GM12873 (cell line): ENCODE data around the gene KISS1R.

ENCODE experiments used
- TF ChIP-seq, protein P1 (sequence below): IDR thresholded peaks from 2 replicates; pipeline ENCODE4 v1.5.1; 2012; ENCODE audit warnings: low read depth, mild to moderate bottlenecking, moderate library complexity, low read length, control low read depth; ENCODE audit not compliant: insufficient read depth; ENCODE audit errors: missing control alignments

Gene KISS1R

DNA sequence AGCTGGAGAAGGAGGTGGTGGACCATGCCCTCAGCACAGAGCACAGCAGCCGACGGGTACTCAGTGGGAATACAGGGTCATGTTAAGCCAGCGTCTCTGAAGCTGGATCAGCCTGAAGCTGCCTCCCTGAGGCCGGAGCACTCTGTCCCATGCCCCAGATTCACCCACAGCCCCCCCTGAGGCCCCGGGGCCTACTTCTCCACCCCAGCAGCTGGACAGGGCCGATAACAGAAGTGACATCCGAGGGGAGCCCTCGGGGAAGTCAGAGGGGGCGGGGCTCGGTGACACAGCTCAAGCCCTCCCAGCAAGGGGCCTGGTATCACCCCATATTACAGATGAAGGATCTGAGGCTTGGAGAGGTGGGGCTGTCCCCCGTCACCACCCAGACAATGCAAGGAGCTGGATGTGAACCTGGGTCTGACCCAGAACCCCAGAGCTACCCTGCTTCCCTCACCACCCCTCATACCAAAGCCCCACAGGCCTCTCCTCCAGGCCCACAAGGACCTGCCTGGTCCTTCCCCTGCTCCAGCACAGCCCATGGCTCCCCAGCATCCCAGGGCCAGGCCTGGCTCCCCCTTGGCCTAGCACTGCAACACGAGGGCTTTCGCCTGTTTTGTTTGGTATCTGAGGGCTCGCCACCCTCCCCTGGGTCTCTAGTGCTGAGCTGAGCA lies 9.8 kb upstream of the KISS1R start:
- TF ChIP-seq, protein P1, sequence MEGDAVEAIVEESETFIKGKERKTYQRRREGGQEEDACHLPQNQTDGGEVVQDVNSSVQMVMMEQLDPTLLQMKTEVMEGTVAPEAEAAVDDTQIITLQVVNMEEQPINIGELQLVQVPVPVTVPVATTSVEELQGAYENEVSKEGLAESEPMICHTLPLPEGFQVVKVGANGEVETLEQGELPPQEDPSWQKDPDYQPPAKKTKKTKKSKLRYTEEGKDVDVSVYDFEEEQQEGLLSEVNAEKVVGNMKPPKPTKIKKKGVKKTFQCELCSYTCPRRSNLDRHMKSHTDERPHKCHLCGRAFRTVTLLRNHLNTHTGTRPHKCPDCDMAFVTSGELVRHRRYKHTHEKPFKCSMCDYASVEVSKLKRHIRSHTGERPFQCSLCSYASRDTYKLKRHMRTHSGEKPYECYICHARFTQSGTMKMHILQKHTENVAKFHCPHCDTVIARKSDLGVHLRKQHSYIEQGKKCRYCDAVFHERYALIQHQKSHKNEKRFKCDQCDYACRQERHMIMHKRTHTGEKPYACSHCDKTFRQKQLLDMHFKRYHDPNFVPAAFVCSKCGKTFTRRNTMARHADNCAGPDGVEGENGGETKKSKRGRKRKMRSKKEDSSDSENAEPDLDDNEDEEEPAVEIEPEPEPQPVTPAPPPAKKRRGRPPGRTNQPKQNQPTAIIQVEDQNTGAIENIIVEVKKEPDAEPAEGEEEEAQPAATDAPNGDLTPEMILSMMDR = no peak

DNA sequence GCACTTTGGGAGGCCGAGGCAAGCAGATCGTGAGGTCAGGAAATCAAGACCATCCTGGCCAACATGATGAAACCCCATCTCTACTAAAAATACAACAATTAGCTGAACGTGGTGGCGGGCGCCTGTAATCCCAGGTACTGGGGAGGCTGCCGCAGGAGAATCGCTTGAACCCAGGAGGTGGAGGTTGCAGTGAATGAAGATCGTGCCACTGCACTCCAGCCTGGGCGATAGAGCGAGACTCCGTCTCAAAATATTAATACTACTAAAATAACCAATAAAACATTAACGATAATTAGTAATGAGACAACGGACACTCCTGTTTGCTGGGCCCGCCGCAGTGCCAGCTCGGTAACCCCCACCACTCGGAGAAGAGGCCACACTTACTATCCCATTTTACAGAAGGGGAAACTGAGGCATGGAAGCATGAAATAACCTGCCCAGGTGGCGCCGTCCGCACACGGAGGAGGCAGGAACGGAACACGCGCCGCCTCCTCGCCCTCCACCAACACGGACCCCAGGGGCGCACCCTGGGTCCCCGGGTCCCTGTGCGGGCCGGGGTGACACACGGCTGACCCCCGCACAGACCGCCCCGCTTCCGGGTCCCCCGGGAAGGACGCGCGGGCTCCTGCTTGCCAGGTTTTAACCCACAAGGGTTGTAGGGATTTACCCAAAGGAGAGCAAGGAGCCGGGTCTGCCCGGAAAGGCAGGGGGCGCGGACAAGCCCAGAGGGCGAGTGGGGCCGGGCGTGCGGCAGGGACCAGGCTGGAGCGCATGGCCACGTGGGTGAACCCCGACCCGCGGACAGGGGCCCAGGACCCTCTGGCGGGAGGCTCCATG lies 5.7 kb upstream of the KISS1R start:
- TF ChIP-seq, protein P1 = no peak

DNA sequence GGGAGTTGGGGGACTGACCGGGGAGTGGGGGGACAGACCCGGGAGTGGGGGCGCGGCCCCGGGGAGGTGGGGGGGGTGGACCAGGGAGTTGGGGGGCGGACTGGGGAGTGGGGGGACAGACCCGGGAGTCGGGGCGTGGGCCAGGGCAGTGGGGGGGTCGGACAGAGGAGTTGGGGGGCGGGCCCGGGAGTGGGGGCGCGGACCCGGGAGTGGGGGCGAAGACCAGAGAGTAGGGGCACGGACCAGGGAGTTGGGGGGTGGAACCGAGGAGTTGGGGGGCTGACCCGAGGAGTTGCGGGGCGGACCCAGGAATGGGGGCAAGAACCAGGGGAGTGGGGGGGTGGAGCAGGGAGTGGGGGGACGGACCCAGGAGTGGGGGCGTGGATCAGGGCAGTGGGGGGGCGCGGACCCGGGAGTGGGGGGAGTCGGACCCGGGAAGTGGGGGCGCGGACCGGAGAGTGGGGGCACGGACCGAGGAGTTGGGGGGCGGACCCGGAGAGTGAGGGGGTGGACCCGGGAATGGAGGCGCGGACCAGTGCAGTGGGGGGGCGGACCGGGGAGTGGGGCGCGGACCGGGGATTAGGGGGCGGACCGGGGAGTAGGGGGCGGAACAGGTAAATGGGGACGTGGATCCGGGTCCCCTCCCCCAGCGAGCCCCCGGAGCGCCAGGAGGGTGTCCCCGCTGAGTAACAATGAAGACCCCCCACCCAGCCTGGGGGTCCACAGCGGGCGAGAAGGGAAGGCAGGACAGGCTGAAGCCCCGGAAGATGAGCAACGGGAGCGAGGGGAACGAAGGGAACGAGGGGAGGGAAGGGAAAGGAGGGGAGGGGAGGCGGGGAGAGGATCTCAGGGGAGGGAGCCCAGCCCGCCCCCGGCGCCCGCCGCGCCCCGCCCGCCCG lies 4.7 kb upstream of the KISS1R start:
- TF ChIP-seq, protein P1 = no peak

DNA sequence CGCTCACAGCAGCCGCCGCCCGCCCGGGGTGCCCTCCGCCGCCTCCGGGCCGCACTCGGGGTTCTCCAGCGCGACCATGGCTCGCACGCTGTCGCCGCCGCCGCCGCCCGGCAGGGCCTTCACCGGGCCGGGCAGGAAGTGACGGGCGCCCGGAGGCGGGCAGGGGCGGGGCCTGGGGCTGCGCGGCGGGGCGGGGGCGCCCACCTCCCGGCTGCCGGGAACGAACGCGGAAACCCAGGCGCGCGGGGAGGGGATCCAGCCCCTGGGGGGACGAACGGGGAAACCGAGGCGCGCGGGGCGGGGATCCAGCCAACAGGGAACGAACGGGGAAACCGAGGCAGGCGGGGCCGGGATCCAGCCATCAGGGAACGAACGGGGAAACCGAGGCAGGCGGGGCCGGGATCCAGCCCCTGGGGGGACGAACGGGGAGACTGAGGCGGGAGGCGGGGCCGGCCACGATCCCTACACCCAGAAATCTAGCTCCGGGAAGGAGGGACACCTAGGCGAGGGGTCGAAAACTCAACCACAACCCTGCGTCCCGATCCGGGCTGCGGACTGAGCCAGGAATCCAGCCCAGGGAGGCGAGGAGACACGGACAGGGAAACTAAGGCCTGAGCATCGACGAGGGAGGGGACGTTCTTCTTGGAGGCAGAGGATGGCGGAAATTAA lies 3.9 kb upstream of the KISS1R start, which contains the start of gene R3HDM4:
TSS of gene R3HDM4 (minus strand) at position 140 of the 669 bp plus-strand sequence. CDS start at position 78, 62 bp downstream.
- TF ChIP-seq, protein P1 = no peak

- TF ChIP-seq, protein P1 = no peak
Measured at GRCh38 chr19:916645-917322, 349 bp upstream of the KISS1R start.

GRCh38 chr19:918152-918437 lies 962 bp downstream of the KISS1R start:
- TF ChIP-seq, protein P1 = no peak
